MCF 10A (cell line): Measurements from ENCODE around the gene PDGFB. TPM values are rescaled to one million over a fixed set of nuclear protein-coding genes. Genes with fewer than 3 reads are reported as not detected.

Experiments used
- BruUV-seq: library from RNA; stranded (reverse); fragments of 400-500 nt; replicated peaks from 2 replicates; lab custom pipeline; 2021; lab: Mats Ljungman, UMichigan
- CTCF ChIA-PET: fragments of 300-600 bp; sonication (Branson Sonifier 250); formaldehyde crosslinking; extraction: SDS; loops from one replicate; lab custom pipeline; 2021; ENCODE audit warnings: antibody characterized with exemption, inconsistent platforms; lab: Yijun Ruan, JAX
- POLR2A ChIA-PET: fragments of 300-600, 350-650 bp; sonication (Branson Sonifier 250); formaldehyde crosslinking; extraction: SDS; loops from one replicate; lab custom pipeline; 2020; ENCODE audit warnings: antibody characterized with exemption, inconsistent platforms; lab: Yijun Ruan, JAX
- DNase-seq: peaks from one replicate; pipeline ENCODE4 v3.0.0-alpha.2; 2018; ENCODE audit not compliant: unreplicated experiment
- H3K27ac Mint-ChIP-seq: one replicate; pipeline ENCODE4 v1.8.0; 2022; ENCODE audit warnings: mild to moderate bottlenecking, low read depth, mixed read lengths; ENCODE audit not compliant: unreplicated experiment
- H3K27me3 Mint-ChIP-seq: one replicate; pipeline ENCODE4 v1.8.0; 2022; ENCODE audit warnings: mixed read lengths; ENCODE audit not compliant: insufficient read depth, unreplicated experiment
- H3K36me3 Mint-ChIP-seq: one replicate; pipeline ENCODE4 v1.8.0; 2022; ENCODE audit warnings: mild to moderate bottlenecking, moderate library complexity, mixed read lengths; ENCODE audit not compliant: insufficient read depth, unreplicated experiment
- H3K4me1 Mint-ChIP-seq: one replicate; pipeline ENCODE4 v1.8.0; 2022; ENCODE audit warnings: mixed read lengths; ENCODE audit not compliant: insufficient read depth, unreplicated experiment
- H3K4me3 Mint-ChIP-seq: one replicate; pipeline ENCODE4 v1.8.0; 2022; ENCODE audit warnings: mild to moderate bottlenecking, moderate library complexity, mixed read lengths; ENCODE audit not compliant: unreplicated experiment
- H3K9me3 Mint-ChIP-seq: one replicate; pipeline ENCODE4 v1.8.0; 2022; ENCODE audit warnings: mixed read lengths; ENCODE audit not compliant: unreplicated experiment
- CTCF ChIP-seq: fragments of 200-600 bp; IDR thresholded peaks from one replicate; pipeline ENCODE4 v1.8.0; 2022; ENCODE audit warnings: antibody characterized with exemption, mild to moderate bottlenecking; ENCODE audit not compliant: unreplicated experiment
- intact Hi-C: fragments of 100-400 bp; cut with micrococcal nuclease; formaldehyde crosslinking; loops from 2 replicates; pipeline ENCODE4 v1.14.1; 2022
- total RNA-seq: library from RNA; stranded (reverse); gene quantifications from 2 replicates; pipeline ENCODE4 v1.2.3, GENCODE V29; 2022

Gene PDGFB
- total RNA-seq, 1 experiment from 2014 or later = 0.37 TPM

GRCh38 chr22:39255449-39256185 is 10.8 kb upstream of the PDGFB start:
- no peaks in the 10 kb centered on the region for H3K27me3 Mint-ChIP-seq
- POLR2A ChIA-PET = interaction anchor here (1.3 to 1.4 kb wide), 2 partner anchors 13 to 54 kb away, joined by 3 to 4 read pairs; no protein-coding TSS in a partner anchor
- no peak for TF ChIP-seq CTCF
- no peaks in the 10 kb centered on the region for H3K9me3 Mint-ChIP-seq
- CTCF ChIA-PET = no interaction called here
- no peaks in the 10 kb centered on the region for H3K36me3 Mint-ChIP-seq
- no peak overlapping the region for H3K4me3 Mint-ChIP-seq
- H3K4me1 Mint-ChIP-seq = peaks cover 21% of the 10 kb centered on the region
- BruUV-seq = no TSS peak
- DNase-seq = no peak
- H3K27ac Mint-ChIP-seq = no peak overlapping the region
- intact Hi-C loops = no loop called here

- peak; percentile 44 for DNase-seq
- ChIA-PET POLR2A (interaction anchor here (1.3 to 1.4 kb wide), 2 partner anchors 13 to 55 kb away, joined by 3 to 4 read pairs; no protein-coding TSS in a partner anchor), CTCF (no interaction called here)
- Mint-ChIP-seq H3K4me1 (peaks cover 21% of the 10 kb centered on the region), H3K36me3 (no peaks in the 10 kb centered on the region), H3K27ac (no peak overlapping the region), H3K27me3 (no peaks in the 10 kb centered on the region), H3K4me3 (no peak overlapping the region), H3K9me3 (no peaks in the 10 kb centered on the region)
- no TSS peak for BruUV-seq
- intact Hi-C loops = loop anchor here (5.0 kb wide), 2 partner anchors 37 to 83 kb away; no protein-coding TSS in a partner anchor
- no peak for TF ChIP-seq CTCF
Measured at GRCh38 chr22:39254789-39255298, 10.1 kb upstream of the PDGFB start.

GRCh38 chr22:39254122-39254521 is 9.3 kb upstream of the PDGFB start:
- intact Hi-C loops = loop anchor here (5.0 kb wide), 2 partner anchors 38 to 82 kb away; no protein-coding TSS in a partner anchor
- Mint-ChIP-seq H3K36me3 (no peaks in the 10 kb centered on the region), H3K4me3 (no peak overlapping the region), H3K9me3 (no peaks in the 10 kb centered on the region), H3K27ac (no peak overlapping the region), H3K27me3 (no peaks in the 10 kb centered on the region), H3K4me1 (peaks cover 21% of the 10 kb centered on the region)
- CTCF ChIA-PET = interaction anchor here (1.1 kb wide), 1 partner anchor 63 kb away, joined by 3 read pairs; no protein-coding TSS in a partner anchor
- TF ChIP-seq CTCF = no peak
- DNase-seq = no peak
- no TSS peak for BruUV-seq
- POLR2A ChIA-PET = interaction anchor here (1.6 to 2.5 kb wide), 3 partner anchors 10 to 65 kb away, joined by 8 to 17 read pairs (median 14); partner anchors contain the start of genes PDGFB and RPL3

GRCh38 chr22:39253435-39254070 is 8.8 kb upstream of the PDGFB start:
- H3K27me3 Mint-ChIP-seq = no peaks in the 10 kb centered on the region
- BruUV-seq = no TSS peak
- ChIA-PET POLR2A (interaction anchor here (0.5 to 2.5 kb wide), 8 partner anchors 9 to 77 kb away, joined by 3 to 17 read pairs (median 5); partner anchors contain the start of genes PDGFB and RPL3), CTCF (interaction anchor here (1.1 kb wide), 1 partner anchor 63 kb away, joined by 3 read pairs; no protein-coding TSS in a partner anchor)
- peaks cover 21% of the 10 kb centered on the region for H3K4me1 Mint-ChIP-seq
- TF ChIP-seq CTCF = no peak
- no peaks in the 10 kb centered on the region for H3K36me3 Mint-ChIP-seq
- H3K4me3 Mint-ChIP-seq = no peak overlapping the region
- peak; percentile 91 for DNase-seq
- no peak overlapping the region for H3K27ac Mint-ChIP-seq
- no peaks in the 10 kb centered on the region for H3K9me3 Mint-ChIP-seq
- intact Hi-C loops = loop anchor here (5.0 kb wide), 2 partner anchors 39 to 81 kb away; no protein-coding TSS in a partner anchor
